Measurements from ENCODE around the gene SZRD1.

The SZRD1 gene

GRCh38 chr1:16436946-16437474 is 70.0 kb downstream of the SZRD1 start, which contains the start of gene SPATA21:
Gene SPATA21 (minus strand): TSS chr1:16437424. CDS start chr1:16431371, 6,053 bp downstream.
- no peak for DNase-seq (ENCODE audit: low read depth in 1 of 2, low spot score in 1 of 2)

GRCh38 chr1:16438516-16438915 is 71.5 kb downstream of the SZRD1 start:
- no peak for DNase-seq (ENCODE audit: low read depth in 1 of 2, low spot score in 1 of 2)

GRCh38 chr1:16438924-16439323 is 71.9 kb downstream of the SZRD1 start:
- DNase-seq (ENCODE audit: low read depth in 1 of 2, low spot score in 1 of 2) = no peak

DNA sequence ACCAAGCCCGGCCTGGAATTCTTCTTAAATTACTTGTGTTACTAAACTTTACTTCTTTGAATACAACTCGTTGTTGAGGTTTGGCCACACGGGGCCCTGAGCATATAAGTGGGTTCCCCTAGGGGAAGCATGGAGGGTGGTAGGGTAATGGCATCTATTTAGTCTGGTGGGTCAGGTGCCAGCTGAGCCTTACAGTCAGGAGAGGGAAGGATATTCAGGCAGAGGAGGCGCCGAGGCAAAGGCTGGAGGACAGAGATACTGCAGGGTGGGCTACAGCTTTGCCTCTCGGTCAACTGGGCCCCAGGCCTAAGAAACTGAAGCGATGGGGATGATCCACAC is 73.1 kb downstream of the SZRD1 start:
- no peak for DNase-seq (ENCODE audit: low read depth in 1 of 2, low spot score in 1 of 2)

DNA sequence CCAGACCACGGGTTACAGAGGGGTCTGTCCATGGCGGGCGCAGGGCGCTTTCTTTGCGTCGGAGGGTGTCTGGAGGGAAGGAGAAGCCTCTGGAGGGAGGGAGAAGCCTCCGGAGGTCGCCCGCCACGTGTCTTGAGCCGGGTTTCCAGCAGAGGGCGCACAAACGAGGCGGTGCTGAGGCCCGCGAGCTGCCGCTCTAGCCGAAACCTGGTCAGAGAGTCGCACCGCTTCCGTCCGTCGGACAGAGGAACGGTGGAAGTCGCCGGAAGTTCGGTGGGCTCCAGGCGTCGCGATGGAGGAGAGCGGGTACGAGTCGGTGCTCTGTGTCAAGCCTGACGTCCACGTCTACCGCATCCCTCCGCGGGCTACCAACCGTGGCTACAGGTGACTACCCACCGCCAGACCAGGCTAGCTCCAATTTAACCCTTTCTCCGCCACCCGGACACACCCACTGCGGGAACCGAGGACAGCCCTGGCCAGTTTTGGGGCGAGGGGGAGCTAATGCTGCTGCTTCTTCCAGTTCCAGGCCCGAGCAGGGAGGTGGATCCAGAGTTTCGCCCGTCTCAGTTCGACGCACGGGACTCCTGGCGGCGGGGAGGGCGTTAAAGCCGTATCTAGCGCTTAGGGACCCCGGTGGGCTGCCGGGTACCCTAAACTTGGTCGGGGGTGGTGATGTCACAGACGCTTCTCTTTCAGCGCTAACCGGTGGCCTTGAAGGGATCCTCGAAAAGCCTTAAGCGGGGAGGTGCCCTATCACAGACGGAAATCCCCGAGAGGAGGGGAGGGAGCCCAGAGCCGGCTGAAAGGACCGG is 73.6 kb downstream of the SZRD1 start, which contains the start of gene NECAP2:
Gene NECAP2, plus strand, starts transcription at position 255 of the 812 bp plus-strand sequence. Its CDS starts 38 bp downstream, at position 293.
- DNase-seq (ENCODE audit: low read depth in 1 of 2, low spot score in 1 of 2) = peak; percentile 85 to 92

DNA sequence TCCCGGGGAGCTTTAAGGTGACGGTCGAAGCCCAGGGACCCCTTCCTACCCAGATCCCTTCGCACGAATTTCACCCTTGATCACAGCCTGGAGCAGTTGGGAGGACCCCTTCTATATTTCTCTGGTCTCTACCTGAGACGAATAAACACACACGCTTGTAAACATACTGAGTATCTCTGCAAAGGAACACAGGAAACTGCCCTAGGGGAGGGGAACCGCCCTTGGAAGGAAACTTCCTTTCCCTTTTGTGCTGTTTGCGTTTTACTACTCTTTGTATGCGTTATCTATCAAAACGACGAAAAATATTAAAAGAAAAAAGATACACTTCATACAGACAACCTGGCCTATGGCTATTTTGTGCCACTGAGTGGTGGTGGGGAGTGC is 74.2 kb downstream of the SZRD1 start:
- no peak for DNase-seq (ENCODE audit: low read depth in 1 of 2, low spot score in 1 of 2)

DNA sequence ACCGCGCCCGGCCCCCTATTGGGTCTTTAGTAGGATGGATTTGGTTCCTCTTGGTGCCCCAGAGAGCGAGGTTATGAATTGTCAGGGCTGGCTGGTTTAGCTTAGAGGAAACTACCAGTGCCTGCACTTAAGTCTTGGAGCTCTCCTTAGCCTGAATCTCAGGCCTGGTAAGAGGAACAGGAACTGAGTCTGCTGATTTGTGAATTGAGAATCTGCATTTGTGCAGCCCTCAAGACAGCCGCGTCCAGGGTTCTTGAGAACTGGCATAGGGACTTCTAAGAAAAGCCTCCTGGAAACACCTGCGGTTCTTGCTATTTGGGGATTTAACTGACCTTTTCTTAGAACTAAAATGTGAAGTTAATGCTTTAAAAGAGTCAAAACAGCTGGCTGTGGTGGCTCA is 75.2 kb downstream of the SZRD1 start:
- no peak for DNase-seq (ENCODE audit: low read depth in 1 of 2, low spot score in 1 of 2)

GRCh38 chr1:16442941-16443340 is 75.9 kb downstream of the SZRD1 start:
- DNase-seq (ENCODE audit: low read depth in 1 of 2, low spot score in 1 of 2) = no peak

DNA sequence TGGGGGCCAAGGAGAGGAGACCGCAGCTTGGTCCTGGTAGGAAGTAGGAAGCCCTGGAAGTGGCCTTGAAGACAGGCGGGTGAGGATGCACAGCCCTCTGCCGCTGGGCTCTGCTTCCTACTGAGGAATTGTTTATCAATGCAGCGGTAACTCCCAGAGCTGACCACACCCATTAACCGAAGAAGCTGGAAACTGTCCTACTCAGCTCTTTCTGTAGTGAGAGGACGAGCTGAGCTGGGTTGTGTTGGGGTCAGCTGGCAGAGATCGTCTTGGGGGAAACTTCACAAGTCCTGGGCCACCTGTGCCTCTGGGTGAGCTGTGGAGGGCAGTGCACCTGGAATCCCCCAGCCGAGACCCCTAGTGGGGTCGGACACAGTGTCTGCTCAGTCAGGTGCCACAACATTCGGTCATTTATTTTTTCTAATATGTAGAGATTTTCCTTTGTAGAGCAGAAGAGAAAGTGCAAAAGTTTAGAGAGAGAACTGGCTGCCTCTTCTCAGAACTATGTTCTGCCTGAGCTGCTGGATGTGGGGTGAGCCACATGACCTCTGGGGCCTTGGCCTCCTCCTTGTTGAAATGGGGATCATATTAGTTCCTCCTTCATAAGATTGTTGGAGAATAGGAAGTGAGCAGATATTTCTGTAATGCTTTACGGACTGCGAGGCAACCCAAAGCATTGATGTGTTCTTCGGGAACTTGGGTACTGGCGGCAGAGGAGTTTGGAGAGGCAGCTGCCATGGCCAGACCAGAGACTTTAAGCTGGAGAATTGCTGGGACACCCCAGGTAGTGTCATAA is 77.1 kb downstream of the SZRD1 start:
- no peak for DNase-seq (ENCODE audit: low read depth in 1 of 2, low spot score in 1 of 2)

DNA sequence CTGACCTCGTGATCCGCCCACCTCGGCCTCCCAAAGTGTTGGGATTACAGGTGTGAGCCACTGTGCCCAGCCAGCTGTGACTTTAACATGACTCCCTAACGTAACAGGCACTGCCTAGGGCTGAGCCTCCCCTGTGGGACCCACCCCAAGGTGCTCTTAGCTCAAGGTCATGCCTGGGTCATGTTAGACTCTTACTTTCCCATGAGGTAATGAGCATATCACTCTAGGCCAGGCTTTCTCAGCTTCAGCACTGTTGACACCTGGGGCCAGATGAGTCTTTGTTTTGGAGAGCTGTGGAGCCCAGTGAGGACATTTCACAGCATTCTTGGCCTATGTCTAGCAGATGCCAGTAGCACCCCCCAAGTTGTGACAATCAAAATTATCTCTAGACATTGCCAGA is 78.0 kb downstream of the SZRD1 start:
- no peak for DNase-seq (ENCODE audit: low read depth in 1 of 2, low spot score in 1 of 2)

- DNase-seq (ENCODE audit: low read depth in 1 of 2, low spot score in 1 of 2) = no peak
These were observed 79.1 kb downstream of the SZRD1 start for GRCh38 chr1:16446116-16446515.

GRCh38 chr1:16447641-16448040 is 80.6 kb downstream of the SZRD1 start:
- no peak for DNase-seq (ENCODE audit: low read depth in 1 of 2, low spot score in 1 of 2)

Data from stimulated activated CD4-positive, alpha-beta T cell treated with anti-CD3 and anti-CD28 coated beads, Interleukin-15, amount 100 ng/mL, for 1 hour (primary cell).